ENCODE data around the gene SLC35B1. TPM values are rescaled to one million over a fixed set of nuclear protein-coding genes. Genes with fewer than 3 reads are reported as not detected.

SLC35B1 gene
- total and polyA plus RNA-seq, 2 of the 4 experiments (the other 2 are of a cell fraction) = 66.4 to 86.2 TPM

DNA sequence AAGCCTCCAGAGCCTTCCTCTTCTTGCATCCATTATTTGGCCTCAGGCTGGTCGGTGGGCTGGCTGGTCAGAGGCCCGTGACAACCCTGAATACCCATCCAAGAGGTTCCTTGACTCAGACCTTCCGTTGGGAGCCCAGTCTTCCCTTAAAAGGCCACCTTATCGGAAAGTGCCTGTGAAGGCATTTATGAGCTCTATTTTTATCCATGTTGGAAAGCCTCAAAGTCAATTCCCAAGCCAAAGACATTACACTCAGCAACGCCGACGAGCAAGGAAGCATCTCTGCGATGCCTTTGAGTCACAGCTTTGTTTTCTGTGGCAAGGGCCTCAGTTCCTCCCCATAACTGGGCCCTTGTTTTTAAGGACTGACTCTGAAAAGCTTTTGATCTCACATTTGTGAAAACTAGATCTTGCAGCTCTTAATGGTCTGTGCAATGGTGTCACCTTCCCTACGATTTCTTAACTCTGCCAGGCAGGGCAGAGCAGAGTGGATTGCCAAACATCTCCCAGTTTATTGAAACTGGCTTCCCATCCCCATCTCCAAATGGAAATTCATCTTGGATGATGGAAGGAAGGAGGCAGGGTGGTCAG, 16.6 kb downstream of the SLC35B1 start:
- H2AK9ac ChIP-seq (replicated peaks; ENCODE audit: low read depth, low read length, poor library complexity) = no peak overlapping the region
- H2AFZ ChIP-seq (replicated peaks; ENCODE audit: low read length, poor library complexity) = no peak overlapping the region
- no peaks in the 10 kb centered on the region for H3K9me3 ChIP-seq (ENCODE audit: control insufficient read depth, insufficient read depth, low read length)
- no peak for TF ChIP-seq NFE2L2 (IDR thresholded peaks at IDR 0.05; ENCODE audit: low read depth, low read length)
- in situ Hi-C loops (cut with MboI; ENCODE audit: low sequenced_read_pairs) (no loop called here), dilution Hi-C loops (cut with HindIII; ENCODE audit: low sequenced_read_pairs, unreplicated experiment) (no loop called here), intact Hi-C loops (cut with micrococcal nuclease) (no loop called here)
- H4K8ac ChIP-seq (ENCODE audit: low read depth in 2 of 2, low read length in 2 of 2) = no peak overlapping the region
- peaks cover 4% of the 10 kb centered on the region for H3K27me3 ChIP-seq (ENCODE audit: control insufficient read depth, insufficient read depth, low read length)
- H3K18ac ChIP-seq (ENCODE audit: low read depth, low read length) = no peak overlapping the region
- no peak overlapping the region for H3K4me3 ChIP-seq (ENCODE audit: insufficient read depth, low read depth, low read length)
- H2BK120ac ChIP-seq (ENCODE audit: low read depth, low read length) = no peak overlapping the region
- ChIA-PET POLR2A (ENCODE audit: unreplicated experiment) (interaction anchor here (0.5 kb wide), 1 partner anchor 14 kb away, joined by 3 read pairs; no protein-coding TSS in a partner anchor), CTCF (interaction anchor here (1.0 kb wide), 1 partner anchor 121 kb away, joined by 4 read pairs; no protein-coding TSS in a partner anchor)
- H4K91ac ChIP-seq (ENCODE audit: insufficient read depth, low read depth, low read length) = no peak overlapping the region
- H4K5ac ChIP-seq (ENCODE audit: low read depth, low read length) = no peak overlapping the region
- no peak overlapping the region for H3K14ac ChIP-seq (replicated peaks; ENCODE audit: low read depth, low read length)
- H3K27ac ChIP-seq (ENCODE audit: insufficient read depth, low read length) = no peak overlapping the region
- ATAC-seq (ENCODE audit: low read depth) = no peak
- no peak overlapping the region for H3K4ac ChIP-seq (ENCODE audit: low read depth, low read length)
- H3K4me2 ChIP-seq (ENCODE audit: low read depth, low read length) = no peak overlapping the region
- peaks cover 8% of the 10 kb centered on the region; the same call in 1 of the 2 replicates for H3K9me1 ChIP-seq (ENCODE audit: insufficient read depth, low read length)
- no peak overlapping the region for H3K9ac ChIP-seq (ENCODE audit: low read depth, low read length)
- no peaks in the 10 kb centered on the region for H4K20me1 ChIP-seq (ENCODE audit: insufficient read depth, low read length)
- no peaks in the 10 kb centered on the region for H3K79me1 ChIP-seq (ENCODE audit: low read depth in 1 of 2, low read length in 2 of 2)
- no peaks in the 10 kb centered on the region for H3K36me3 ChIP-seq (ENCODE audit: control insufficient read depth, insufficient read depth, low read length)
- no peak overlapping the region for H2BK20ac ChIP-seq (ENCODE audit: low read depth, low read length)
- H2AK5ac ChIP-seq (ENCODE audit: low read depth, low read length) = no peak overlapping the region
- H3K4me1 ChIP-seq (ENCODE audit: control insufficient read depth, insufficient read depth, low read length) = peaks cover 2% of the 10 kb centered on the region; the same call in 1 of the 2 replicates
- no CpG with 5 or more reads among the region's 9 CpGs for WGBS, 2 experiments (ENCODE audit: extremely low coverage in 2 of 2, insufficient read length in 1 of 2)
- DNase-seq = no peak
- H2BK15ac ChIP-seq (ENCODE audit: low read depth, low read length) = no peak overlapping the region
- no TSS peak for BruUV-seq (replicated peaks)
- no peak overlapping the region for H3K56ac ChIP-seq (ENCODE audit: extremely low read depth, insufficient read depth, low read length)
- H3K23ac ChIP-seq (ENCODE audit: low read depth, low read length) = no peak overlapping the region
- no peak overlapping the region for H2BK5ac ChIP-seq (ENCODE audit: low read depth, low read length, poor library complexity, severe bottlenecking)
